Right lobe of liver (tissue), 6 donors: ENCODE data around the gene KIAA1671. TPM values are rescaled to one million over a fixed set of nuclear protein-coding genes. Genes with fewer than 3 reads are reported as not detected.

ENCODE experiments used
- ATAC-seq, 4 donors: fragments of 200-7000 bp; cut with Tn5 transposase; one replicate each; pipeline ENCODE4 v1.9.1; 2020; ENCODE audit warnings: mild to moderate bottlenecking in 4 of 4, moderate library complexity in 4 of 4
- DNase-seq, 3 donors: peaks; one replicate each; pipeline ENCODE4 v3.0.0-alpha.2; 2020
- H3K27ac ChIP-seq, 3 donors: fragments of 200-600 bp; one replicate each; pipeline ENCODE4 v1.8.0; 2022
- H3K27me3 ChIP-seq, 2 donors: fragments of 200-600 bp; one replicate each; pipeline ENCODE4 v1.8.0; 2022
- H3K36me3 ChIP-seq, 4 donors: fragments of 200-600 bp; sonication (generic) in 1 of 4; one replicate each; pipeline versions ENCODE4 v1.5.1 to v1.8.0; 2017 to 2022; ENCODE audit warnings: control low read depth in 1 of 4
- H3K4me1 ChIP-seq, 4 donors: fragments of 200-600 bp; sonication (generic) in 1 of 4; one replicate each; pipeline versions ENCODE4 v1.5.1 to v1.8.0; 2017 to 2022; ENCODE audit warnings: control low read depth in 1 of 4
- H3K4me3 ChIP-seq, 3 donors: fragments of 200-600 bp; one replicate each; pipeline ENCODE4 v1.8.0; 2022
- H3K9me3 ChIP-seq, 4 donors: fragments of 200-600 bp; sonication (generic) in 1 of 4; one replicate each; pipeline versions ENCODE4 v1.5.1 to v1.8.0; 2017 to 2022; ENCODE audit warnings: control low read depth in 1 of 4
- POLR2A ChIP-seq: fragments of 450-650 bp; IDR thresholded peaks from one replicate; pipeline ENCODE4 v1.6.1; 2017; ENCODE audit warnings: antibody characterized with exemption, mild to moderate bottlenecking
- WGBS: methylation state at CpG from one replicate; pipeline ENCODE4 v1.1.6; 2018; ENCODE audit warnings: low coverage, low lambda C conversion rate; ENCODE audit not compliant: insufficient coverage; ENCODE audit errors: missing lambda C conversion rate; 5-methylcytosine and 5-hydroxymethylcytosine counted together
- intact Hi-C, 2 donors: fragments of 100-400 bp; cut with DNase I; formaldehyde crosslinking; loops; one replicate each; pipeline versions ENCODE4 v1.11.2 to v1.14.1; 2022
- total RNA-seq, 6 experiments: library from RNA; depleted of rRNA in 2 of 6; stranded (reverse); fragments of >200 nt in 2 of 6; fragmentation: NEBNext Ultra II Directional in 3 of 6; extraction: Animal tissue kit (Norgen Biotek cat#: 25700) in 3 of 6; gene quantifications; one replicate each; pipeline versions ENCODE4 v1.1.0 to v1.2.4, GENCODE V29; 2016 to 2023
- TF ChIP-seq, protein P1 (sequence below), 4 donors: fragments of 200-600 bp in 3 of 4; fragments of 450-650 bp in 1 of 4; IDR thresholded peaks; one replicate each; pipeline versions ENCODE4 v1.5.1 to v1.8.0; 2016 to 2022; ENCODE audit warnings: antibody characterized with exemption in 4 of 4, mild to moderate bottlenecking in 2 of 4
- donor health status: DM: no; HTN: yes; CAD: no.
- donor health status: DM: no; HTN: no; CAD: no.
- donor health status: DM: no; HTN: no; CAD: no.
- donor health status: DM: no; HTN: yes; CAD: no.
- donor health status: DM: no; HTN: yes; CAD: no.

The KIAA1671 gene
- total RNA-seq, 6 experiments from 2014 or later: 31.1 to 56.6 (median 39.2) TPM

DNA sequence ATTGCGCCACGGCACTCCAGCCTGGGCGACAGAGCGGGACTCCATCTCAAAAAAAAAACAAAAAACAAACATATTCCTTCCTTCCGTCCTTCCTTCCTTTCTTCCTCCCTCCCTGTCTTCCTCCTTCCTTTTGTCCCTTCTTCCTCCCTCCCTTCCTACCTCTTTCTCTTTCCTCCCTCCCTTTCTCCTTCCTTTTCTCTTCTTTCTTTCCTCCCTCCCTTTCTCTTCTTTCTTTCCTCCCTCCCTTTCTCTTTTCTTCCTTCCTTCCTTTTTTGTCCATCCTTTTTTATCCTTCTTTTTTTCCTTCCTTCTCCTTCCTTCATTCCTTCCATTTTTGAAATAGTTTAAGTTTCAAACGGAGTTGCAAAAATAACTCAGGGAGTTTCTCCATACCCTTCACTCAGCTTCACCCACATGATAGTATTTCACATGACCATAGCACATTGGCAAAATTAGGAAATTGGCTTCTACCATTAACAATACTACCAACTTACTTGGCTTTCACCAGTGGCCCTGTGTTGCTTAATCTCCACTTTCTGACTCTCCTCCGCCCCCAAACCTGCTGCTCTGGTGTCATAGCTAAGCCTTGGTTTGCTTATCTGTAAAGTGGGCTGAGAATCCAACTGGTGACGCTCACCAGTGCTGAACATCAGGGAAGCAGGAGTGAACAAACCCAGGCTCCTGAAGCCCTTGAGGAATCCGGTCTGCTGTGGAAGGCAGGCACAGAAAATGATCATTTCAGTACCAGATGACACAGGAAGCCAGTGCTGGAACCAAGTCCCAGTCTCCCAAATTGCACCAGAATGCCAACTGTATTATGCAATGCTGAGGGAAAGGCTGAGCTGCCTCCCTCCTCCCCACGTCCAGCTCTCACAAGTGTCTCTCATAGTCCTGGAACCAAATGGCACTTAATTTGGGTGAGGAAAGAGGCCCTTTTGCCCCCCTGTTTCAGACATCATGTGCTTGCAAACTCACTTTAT, 229.9 kb downstream of the KIAA1671 start:
- H3K27me3 ChIP-seq: no peaks in the 10 kb centered on the region
- DNase-seq: peak in 1 of 3 donors; percentile 73
- no peaks in the 10 kb centered on the region for H3K9me3 ChIP-seq
- peaks cover 0 to 50% (median 22%) of the 10 kb centered on the region in 4 donors for H3K4me1 ChIP-seq
- WGBS: 62% methylated on average over 6 of the region's 10 CpGs
- peaks cover 0 to 47% (median 15%) of the 10 kb centered on the region in 4 donors for H3K36me3 ChIP-seq
- ATAC-seq: peak; percentile 60 to 74 (median 66)
- intact Hi-C loops: no loop called here
- H3K27ac ChIP-seq: peak overlapping the region in 2 of 3 donors; percentile 40 to 64
- H3K4me3 ChIP-seq: no peak overlapping the region
- TF ChIP-seq, protein P1, sequence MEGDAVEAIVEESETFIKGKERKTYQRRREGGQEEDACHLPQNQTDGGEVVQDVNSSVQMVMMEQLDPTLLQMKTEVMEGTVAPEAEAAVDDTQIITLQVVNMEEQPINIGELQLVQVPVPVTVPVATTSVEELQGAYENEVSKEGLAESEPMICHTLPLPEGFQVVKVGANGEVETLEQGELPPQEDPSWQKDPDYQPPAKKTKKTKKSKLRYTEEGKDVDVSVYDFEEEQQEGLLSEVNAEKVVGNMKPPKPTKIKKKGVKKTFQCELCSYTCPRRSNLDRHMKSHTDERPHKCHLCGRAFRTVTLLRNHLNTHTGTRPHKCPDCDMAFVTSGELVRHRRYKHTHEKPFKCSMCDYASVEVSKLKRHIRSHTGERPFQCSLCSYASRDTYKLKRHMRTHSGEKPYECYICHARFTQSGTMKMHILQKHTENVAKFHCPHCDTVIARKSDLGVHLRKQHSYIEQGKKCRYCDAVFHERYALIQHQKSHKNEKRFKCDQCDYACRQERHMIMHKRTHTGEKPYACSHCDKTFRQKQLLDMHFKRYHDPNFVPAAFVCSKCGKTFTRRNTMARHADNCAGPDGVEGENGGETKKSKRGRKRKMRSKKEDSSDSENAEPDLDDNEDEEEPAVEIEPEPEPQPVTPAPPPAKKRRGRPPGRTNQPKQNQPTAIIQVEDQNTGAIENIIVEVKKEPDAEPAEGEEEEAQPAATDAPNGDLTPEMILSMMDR (IDR thresholded peaks at IDR 0.05): no peak
- no peak for TF ChIP-seq POLR2A

- DNase-seq (peak; percentile 39 to 87 (median 82)), ATAC-seq (peak; percentile 65 to 86 (median 85))
These were observed 231.6 kb downstream of the KIAA1671 start for GRCh38 chr22:25183949-25184619.

DNA sequence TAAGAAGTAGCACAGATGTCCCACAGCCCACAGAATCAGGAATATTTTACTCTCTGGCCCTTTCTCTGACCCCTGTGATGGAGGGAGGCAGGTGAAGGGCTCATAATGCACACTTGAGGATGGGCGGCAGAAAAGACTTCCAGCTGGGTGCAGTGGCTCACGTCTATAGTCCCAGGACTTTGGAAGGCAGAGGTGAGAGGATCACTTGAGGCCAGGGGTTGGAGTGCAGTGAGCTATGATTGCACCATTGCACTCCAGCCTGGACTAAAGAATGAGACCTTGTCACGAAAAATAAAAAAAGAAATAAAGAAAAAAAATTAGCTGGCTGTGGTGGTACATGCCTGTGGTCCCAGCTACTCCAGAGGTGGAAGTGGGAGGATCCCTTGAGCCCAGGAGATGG, 233.6 kb downstream of the KIAA1671 start:
- Histone ChIP-seq H3K4me1 (peaks cover 0 to 48% (median 22%) of the 10 kb centered on the region in 4 donors), H3K4me3 (no peak overlapping the region), H3K27me3 (no peaks in the 10 kb centered on the region), H3K27ac (no peak overlapping the region), H3K36me3 (peaks cover 0 to 47% (median 11%) of the 10 kb centered on the region in 4 donors), H3K9me3 (no peaks in the 10 kb centered on the region)
- ATAC-seq (peak in 1 of 4 donors; percentile 39), DNase-seq (no peak)
- TF ChIP-seq POLR2A: no peak
- TF ChIP-seq, protein P1 (IDR thresholded peaks at IDR 0.05): no peak
- 24% methylated on average over 3 of the region's 3 CpGs for WGBS
- intact Hi-C loops: no loop called here

More at GRCh38 chr22:25183949-25184619, 231.6 kb downstream of the KIAA1671 start:
- no peaks in the 10 kb centered on the region for H3K27me3 ChIP-seq
- peaks cover 0 to 46% (median 16%) of the 10 kb centered on the region in 4 donors for H3K36me3 ChIP-seq
- H3K27ac ChIP-seq: peak overlapping the region in 1 of 3 donors; percentile 64
- peaks cover 0 to 50% (median 22%) of the 10 kb centered on the region in 4 donors for H3K4me1 ChIP-seq
- TF ChIP-seq, protein P1 (IDR thresholded peaks at IDR 0.05): no peak
- TF ChIP-seq POLR2A: no peak
- H3K9me3 ChIP-seq: no peaks in the 10 kb centered on the region
- WGBS: 47% methylated on average over 8 of the region's 12 CpGs
- intact Hi-C loops: no loop called here
- H3K4me3 ChIP-seq: no peak overlapping the region

DNA sequence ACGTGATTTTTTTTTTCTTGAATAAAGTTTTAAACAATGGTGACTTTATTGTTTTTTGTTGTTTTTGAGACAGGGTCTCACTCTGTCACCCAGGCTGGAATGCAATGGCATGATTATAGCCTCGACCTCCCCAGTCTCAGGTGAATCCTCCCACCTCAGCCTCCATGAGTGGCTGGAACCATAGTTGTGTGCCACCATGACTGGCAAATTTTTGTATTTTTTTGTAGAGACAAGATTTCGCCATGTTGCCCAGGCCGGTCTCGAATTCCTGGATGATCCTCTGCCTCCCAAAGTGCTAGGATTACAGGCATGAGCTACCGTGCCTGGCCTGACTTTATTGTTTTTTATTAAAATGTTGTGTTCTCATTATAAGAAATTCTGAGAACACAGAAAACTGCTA, 235.0 kb downstream of the KIAA1671 start:
- Histone ChIP-seq H3K9me3 (no peaks in the 10 kb centered on the region), H3K36me3 (peaks cover 0 to 54% (median 17%) of the 10 kb centered on the region in 4 donors), H3K4me3 (no peak overlapping the region), H3K4me1 (peaks cover 0 to 37% (median 16%) of the 10 kb centered on the region in 4 donors), H3K27me3 (no peaks in the 10 kb centered on the region), H3K27ac (no peak overlapping the region)
- ATAC-seq (no peak), DNase-seq (no peak)
- TF ChIP-seq, protein P1 (IDR thresholded peaks at IDR 0.05): no peak
- intact Hi-C loops: no loop called here
- 90% methylated on average over 6 of the region's 6 CpGs for WGBS
